Nephron progenitor cell (in vitro differentiated cells): Measurements from ENCODE around the gene TRABD2B.

Source experiments
- DNase-seq: peaks from one replicate; pipeline ENCODE4 v3.0.0; 2021
- H3K27ac Mint-ChIP-seq: 2 replicates; pipeline ENCODE4 v1.8.0; 2021; ENCODE audit warnings: mild to moderate bottlenecking, moderate library complexity, mixed read lengths
- H3K27me3 Mint-ChIP-seq: 2 replicates; pipeline ENCODE4 v1.8.0; 2021; ENCODE audit warnings: mild to moderate bottlenecking, low read depth, mixed read lengths; ENCODE audit not compliant: poor library complexity
- H3K36me3 Mint-ChIP-seq: 2 replicates; pipeline ENCODE4 v1.8.0; 2021; ENCODE audit warnings: low read depth, mixed read lengths
- H3K4me1 Mint-ChIP-seq: 2 replicates; pipeline ENCODE4 v1.8.0; 2021; ENCODE audit warnings: mixed read lengths
- H3K4me3 Mint-ChIP-seq: 2 replicates; pipeline ENCODE4 v1.8.0; 2021; ENCODE audit warnings: mild to moderate bottlenecking, moderate library complexity, mixed read lengths
- H3K9me3 Mint-ChIP-seq: 2 replicates; pipeline ENCODE4 v1.8.0; 2021; ENCODE audit warnings: mild to moderate bottlenecking, moderate library complexity, mixed read lengths
- TF ChIP-seq, protein P1 (sequence below): fragments of 200-600 bp; sonication (generic); IDR thresholded peaks from 2 replicates; pipeline ENCODE4 v1.5.0; 2021; ENCODE audit warnings: antibody characterized with exemption

The TRABD2B gene

DNA sequence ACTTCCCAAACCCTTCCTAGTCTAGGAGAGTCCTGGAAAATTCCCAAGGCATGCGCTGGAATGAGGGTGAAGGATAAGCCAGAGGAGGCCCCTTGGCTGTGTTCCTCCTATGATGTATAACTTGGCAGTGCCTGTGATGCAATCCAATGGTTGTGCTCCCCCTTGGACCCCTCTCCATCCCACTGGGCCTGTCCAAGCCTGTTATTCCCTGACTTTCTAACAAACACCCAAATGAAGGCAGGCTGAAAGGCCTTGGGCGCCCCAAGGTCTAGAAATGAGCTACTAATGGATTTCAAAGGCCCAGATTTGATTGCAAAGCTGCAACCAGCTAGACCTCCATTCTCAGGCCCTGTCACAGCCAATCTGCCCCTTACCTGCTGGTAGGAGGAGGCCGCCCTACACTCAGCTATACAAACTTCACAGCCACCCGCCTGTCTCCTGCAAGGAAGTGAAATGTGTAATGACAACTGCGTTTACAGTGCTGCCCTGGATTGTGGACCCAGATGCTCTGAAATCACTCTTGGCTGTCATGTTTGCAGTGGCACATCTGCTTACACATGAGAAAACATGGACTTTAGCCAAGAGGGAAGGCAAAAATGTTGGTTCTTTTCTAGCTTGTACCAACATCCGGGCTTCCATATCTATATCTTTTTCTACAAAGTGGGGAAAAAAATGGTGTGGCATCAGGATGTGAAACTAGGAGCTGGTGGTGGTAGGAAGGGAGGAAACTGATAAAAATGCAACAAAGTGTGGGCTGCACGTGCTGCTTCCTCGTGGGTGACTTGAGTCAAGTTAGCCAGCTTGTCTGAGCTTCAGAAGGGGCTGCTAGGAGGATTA lies 130.4 kb downstream of the TRABD2B start:
- Mint-ChIP-seq H3K36me3 (peaks cover 27% of the 10 kb centered on the region), H3K4me3 (no peak overlapping the region)
- TF ChIP-seq, protein P1, sequence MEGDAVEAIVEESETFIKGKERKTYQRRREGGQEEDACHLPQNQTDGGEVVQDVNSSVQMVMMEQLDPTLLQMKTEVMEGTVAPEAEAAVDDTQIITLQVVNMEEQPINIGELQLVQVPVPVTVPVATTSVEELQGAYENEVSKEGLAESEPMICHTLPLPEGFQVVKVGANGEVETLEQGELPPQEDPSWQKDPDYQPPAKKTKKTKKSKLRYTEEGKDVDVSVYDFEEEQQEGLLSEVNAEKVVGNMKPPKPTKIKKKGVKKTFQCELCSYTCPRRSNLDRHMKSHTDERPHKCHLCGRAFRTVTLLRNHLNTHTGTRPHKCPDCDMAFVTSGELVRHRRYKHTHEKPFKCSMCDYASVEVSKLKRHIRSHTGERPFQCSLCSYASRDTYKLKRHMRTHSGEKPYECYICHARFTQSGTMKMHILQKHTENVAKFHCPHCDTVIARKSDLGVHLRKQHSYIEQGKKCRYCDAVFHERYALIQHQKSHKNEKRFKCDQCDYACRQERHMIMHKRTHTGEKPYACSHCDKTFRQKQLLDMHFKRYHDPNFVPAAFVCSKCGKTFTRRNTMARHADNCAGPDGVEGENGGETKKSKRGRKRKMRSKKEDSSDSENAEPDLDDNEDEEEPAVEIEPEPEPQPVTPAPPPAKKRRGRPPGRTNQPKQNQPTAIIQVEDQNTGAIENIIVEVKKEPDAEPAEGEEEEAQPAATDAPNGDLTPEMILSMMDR: no peak

DNA sequence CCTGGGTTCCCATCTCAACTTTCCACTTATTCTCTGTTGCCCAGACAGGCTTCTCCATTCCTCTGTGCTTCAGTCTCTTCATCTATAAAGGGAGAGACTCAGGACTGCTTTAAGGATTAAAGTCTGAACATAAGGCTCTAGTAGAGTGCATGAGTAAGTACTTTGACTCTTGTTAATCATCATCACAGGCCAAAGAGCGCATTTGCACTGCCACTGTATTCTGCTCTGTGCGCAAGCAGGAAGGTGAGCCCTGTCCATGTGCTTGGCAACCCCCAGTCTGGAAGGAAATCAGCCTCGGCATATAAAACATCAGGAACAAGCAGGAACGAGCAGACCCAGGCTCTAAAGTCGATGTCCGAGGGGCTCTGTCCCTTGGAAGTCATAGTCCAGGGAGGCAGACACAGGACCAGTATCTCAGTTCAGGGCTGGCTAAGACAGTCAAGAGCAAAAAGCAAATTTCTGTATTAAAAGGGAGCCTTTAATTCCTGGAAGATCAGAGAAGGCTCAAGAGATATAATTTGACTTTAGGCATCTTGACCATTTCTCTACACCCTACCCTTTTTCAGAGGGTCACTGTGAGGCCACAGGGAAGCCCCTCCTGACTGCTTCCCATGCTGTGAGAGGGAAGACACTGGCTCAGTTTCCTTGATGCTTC lies 131.2 kb downstream of the TRABD2B start:
- Mint-ChIP-seq H3K4me1 (peaks cover 21% of the 10 kb centered on the region), H3K4me3 (no peak overlapping the region), H3K9me3 (peaks cover 10% of the 10 kb centered on the region), H3K27me3 (peaks cover 12% of the 10 kb centered on the region), H3K27ac (no peak overlapping the region), H3K36me3 (peaks cover 27% of the 10 kb centered on the region)
- DNase-seq: no peak
- TF ChIP-seq, protein P1: no peak

More for the DNA sequence above, 130.4 kb downstream of the TRABD2B start:
- Mint-ChIP-seq H3K4me1 (peaks cover 29% of the 10 kb centered on the region), H3K9me3 (peaks cover 10% of the 10 kb centered on the region), H3K27ac (no peak overlapping the region), H3K27me3 (peaks cover 12% of the 10 kb centered on the region)
- DNase-seq: no peak

DNA sequence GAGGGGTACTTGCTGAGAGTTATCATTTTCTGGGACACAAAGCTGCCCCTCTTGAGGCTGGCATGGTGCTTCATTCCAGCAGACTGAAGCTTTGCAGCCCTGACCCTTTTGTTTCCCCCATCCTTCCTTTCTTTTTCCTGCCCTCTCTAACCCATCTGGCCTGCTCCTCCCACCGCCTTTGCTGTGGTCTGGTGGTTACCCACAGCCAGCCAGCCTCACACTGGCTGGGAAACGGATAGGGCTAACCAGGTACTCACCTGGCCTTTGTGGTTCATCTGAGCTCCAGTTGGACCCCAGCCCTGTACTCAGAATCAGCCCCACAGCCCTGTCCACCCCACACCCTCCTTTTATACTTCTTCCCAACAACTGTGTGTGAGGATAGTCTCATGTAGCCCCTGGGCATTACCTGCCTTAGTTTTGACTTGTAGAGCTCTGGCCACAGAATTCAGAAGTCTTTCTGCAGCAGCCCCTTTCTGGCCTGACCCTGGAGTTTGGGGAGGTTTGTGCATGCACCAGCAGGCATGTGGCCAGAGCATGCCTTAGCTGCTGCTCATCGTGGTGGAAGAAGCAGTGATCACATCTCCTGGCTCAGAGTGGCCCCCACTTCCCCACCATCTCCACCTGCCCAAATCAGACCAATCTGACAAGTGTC lies 138.0 kb downstream of the TRABD2B start:
- peaks cover 37% of the 10 kb centered on the region for H3K4me1 Mint-ChIP-seq
- peaks cover 3% of the 10 kb centered on the region for H3K27me3 Mint-ChIP-seq
- no peak overlapping the region for H3K4me3 Mint-ChIP-seq
- TF ChIP-seq, protein P1: no peak
- no peaks in the 10 kb centered on the region for H3K9me3 Mint-ChIP-seq
- H3K36me3 Mint-ChIP-seq: peaks cover 6% of the 10 kb centered on the region
- no peak for DNase-seq
- no peak overlapping the region for H3K27ac Mint-ChIP-seq

DNA sequence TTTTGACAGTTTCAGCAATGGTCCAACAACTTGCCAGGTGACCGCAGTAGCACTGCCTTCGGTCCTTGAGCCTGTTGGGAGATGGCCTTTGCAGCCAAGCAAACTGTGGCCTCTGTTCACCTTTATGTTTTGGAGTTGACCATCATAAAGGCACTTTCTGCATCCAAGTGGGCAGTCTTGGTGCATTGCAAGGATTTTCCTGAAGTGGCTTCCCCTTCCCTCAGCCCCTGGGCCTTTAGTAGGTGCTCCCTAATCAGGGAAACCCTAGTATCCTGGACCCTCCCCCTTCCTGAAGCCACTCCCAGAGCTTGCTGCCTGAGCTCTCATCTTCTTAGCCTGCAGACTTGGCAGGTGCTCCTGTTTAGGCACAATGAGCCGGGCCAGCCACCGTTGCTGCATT lies 140.2 kb downstream of the TRABD2B start:
- Mint-ChIP-seq H3K9me3 (no peaks in the 10 kb centered on the region), H3K27ac (peak overlapping the region; percentile 60), H3K27me3 (peaks cover 3% of the 10 kb centered on the region), H3K36me3 (no peaks in the 10 kb centered on the region), H3K4me1 (peaks cover 37% of the 10 kb centered on the region), H3K4me3 (no peak overlapping the region)
- DNase-seq: no peak
- TF ChIP-seq, protein P1: no peak

DNA sequence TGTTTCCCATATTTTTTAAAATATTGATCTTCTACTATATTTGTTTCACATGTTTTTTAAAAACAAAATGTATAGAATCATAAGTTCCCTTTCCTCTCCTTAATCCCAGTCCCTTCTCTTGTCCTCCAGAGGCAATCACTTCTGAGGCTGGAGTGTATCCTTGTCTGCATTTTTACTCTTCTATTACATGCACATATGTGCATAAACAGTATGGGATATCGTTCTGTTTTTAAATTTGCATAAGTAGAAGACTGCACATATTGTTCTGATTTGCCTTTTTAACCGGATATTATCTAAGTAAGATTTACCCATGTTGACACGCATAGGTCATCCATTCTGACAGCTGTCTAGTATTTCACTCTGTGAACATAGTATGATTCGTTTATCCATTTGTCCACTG lies 142.0 kb downstream of the TRABD2B start:
- Mint-ChIP-seq H3K4me3 (no peak overlapping the region), H3K27ac (no peak overlapping the region), H3K4me1 (peaks cover 37% of the 10 kb centered on the region)

More for the DNA sequence above, 142.0 kb downstream of the TRABD2B start:
- no peak for DNase-seq
- no peaks in the 10 kb centered on the region for H3K36me3 Mint-ChIP-seq
- H3K27me3 Mint-ChIP-seq: peaks cover 3% of the 10 kb centered on the region
- TF ChIP-seq, protein P1: no peak
- no peaks in the 10 kb centered on the region for H3K9me3 Mint-ChIP-seq
